ENCODE data around the gene LLPH. TPM values are rescaled to one million over a fixed set of nuclear protein-coding genes. Genes with fewer than 3 reads are reported as not detected.
"Not testable (repeated sequence)": the region's sequence is repeated elsewhere in the genome, so short reads cannot be mapped to it uniquely, and the experiment has no call there.

The LLPH gene
- 43.1 and 47.3 TPM in 2 replicates for total RNA-seq (2014; rRNA removed; shearing (Covaris generic))
- polyA plus RNA-seq (2015; cell fraction: cytosol; rRNA removed) = 29.7 and 30.2 TPM in 2 replicates
- polyA plus RNA-seq (2015; cell fraction: nucleus; rRNA removed) = 5.7 and 6.9 TPM in 2 replicates

DNA sequence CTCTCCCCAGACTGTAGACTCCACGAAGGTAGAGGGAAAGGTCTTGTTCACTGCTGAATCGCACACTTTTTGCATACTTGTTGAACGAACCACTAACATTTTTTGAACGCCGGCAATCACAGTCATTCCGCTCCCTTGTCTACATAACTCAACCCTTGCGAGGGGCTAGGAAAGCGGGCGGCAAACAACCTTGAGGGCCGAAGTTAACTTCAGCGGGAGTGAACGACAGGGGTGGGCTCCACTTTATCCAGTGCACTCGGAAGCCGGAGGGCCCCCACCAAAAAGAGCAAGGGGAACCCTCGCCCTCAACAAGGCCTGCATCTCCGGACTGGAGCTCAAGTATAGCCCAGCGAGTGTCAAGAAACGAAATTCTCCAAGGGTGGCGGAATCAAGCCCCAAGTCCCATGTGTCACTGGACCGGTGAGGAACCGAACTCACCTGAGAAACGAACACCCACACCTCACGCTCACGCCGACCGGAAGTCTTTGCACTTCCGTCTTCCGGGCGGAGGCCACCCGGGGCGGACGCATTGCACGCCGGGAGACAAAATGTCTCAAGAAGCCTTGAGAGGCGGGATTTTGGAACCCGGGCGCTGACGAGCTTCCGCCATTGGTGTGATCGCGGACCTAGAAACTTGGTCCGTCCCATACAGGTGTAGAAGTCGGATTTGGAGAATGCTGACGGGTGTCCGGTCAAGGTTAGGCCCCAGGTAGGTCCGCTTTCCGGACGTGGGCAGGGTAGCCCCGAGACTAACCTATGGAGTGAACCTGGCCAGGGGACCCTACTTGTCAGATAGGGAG lies at the start of gene LLPH:
TSS of gene LLPH (minus strand) at position 484 of the 800 bp plus-strand sequence. CDS start 1,644 bp downstream, outside the sequence.
- in situ Hi-C loops (cut with HindIII; ENCODE audit: low pct_unique_long_range_greater_than_20kb, low sequenced_read_pairs) = no loop called here
- DNase-seq (ENCODE audit: low read depth, low spot score) = peak; percentile 91

DNA sequence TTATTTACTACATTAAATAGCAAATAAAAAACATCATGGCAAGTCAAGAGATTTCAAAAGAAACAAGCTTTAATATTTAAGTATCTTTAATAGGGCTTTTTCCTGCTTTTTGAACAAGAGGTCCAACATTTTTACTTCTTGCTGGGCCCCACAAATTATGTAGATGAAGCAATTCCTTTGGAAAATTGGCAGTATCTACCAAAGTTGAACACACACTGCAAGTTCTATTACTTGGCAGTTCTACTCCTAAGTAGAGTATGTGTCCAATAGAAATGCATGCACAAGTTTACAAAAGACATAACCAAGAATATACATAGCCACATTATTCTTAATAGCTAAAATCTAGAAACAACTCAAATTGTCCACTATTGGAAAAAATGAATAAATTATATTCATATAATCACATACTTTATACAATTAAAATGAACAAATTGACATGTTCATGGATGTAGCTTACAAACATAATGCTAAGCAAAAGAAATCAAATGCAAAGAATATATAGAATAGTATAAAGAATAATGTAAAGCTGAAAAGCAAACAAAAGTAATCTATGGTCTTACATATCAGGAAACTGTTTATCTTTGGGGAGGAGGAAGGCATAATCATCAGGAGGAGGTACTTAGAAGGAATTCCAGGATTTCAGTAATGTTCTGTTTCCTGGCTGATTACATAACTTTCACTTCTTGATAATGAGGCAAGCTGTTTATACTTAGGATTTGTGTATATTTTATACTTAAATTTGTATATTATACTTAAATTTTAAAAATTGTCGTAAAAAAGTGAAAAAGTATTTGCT lies 45.8 kb upstream of the LLPH start:
- no peak for DNase-seq (ENCODE audit: low read depth, low spot score)
- in situ Hi-C loops (cut with HindIII; ENCODE audit: low pct_unique_long_range_greater_than_20kb, low sequenced_read_pairs) = no loop called here

DNA sequence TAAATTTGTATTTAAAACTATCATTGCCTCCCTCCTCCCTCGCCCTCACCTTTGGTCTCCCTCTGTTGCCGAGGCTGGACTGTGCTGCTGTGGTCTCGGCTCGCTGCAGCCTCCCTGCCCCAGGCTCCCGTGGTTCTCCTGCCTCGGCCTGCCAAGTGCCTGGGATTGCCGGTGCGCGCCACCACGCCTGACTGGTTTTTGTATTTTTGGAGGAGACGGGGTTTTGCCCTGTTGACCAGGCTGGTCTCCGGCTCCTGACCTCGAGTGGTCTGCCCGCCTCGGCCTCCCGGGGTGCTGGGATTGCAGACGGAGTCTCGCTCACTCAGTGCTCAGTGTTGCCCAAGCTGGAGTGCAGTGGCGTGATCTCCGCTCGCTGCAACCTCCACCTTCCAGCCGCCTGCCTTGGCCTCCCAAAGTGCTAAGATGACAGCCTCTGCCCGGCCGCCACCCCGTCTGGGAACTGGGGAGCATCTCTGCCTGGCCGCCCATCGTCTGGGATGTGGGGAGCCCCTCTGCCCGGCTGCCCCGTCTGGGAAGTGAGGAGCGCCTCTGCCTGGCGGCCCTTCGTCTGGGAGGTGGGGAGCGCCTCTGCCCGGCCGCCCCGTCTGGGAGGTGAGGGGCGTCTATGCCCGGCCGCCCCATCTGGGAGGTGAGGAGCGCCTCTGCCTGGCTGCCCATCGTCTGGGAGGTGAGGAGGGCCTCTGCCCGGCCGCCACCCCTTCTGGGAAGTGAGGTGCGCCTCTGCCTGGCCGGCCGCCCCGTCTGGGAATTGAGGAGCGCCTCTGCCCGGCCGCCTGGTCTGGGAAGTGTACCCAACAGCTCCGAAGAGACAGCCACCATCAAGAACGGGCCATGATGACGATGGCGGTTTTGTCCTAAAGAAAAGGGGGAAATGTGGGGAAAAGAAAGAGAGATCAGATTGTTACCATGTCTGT lies 44.1 kb upstream of the LLPH start:
- DNase-seq (ENCODE audit: low read depth, low spot score); in situ Hi-C loops (cut with HindIII; ENCODE audit: low pct_unique_long_range_greater_than_20kb, low sequenced_read_pairs): not testable (repeated sequence)

DNA sequence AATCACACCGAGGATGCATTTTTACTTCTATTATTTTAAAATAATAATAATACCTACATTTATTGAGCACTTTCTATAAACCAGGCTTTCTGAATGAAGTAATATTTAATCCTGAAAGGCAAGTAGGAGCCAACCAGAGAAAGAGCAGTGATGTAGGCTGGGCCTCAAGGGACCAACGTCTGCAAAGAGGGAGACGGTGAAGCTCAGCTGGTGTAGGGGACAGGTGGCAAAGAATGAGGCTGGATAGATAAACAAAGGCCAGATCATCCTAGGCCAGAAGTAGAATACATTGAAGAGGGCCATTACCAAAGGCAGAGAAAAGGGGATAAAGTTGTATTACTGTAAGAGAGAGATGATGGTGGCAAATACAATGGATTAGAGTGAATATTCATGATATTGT lies 40.1 kb upstream of the LLPH start:
- no peak for DNase-seq (ENCODE audit: low read depth, low spot score)
- in situ Hi-C loops (cut with HindIII; ENCODE audit: low pct_unique_long_range_greater_than_20kb, low sequenced_read_pairs) = no loop called here

DNA sequence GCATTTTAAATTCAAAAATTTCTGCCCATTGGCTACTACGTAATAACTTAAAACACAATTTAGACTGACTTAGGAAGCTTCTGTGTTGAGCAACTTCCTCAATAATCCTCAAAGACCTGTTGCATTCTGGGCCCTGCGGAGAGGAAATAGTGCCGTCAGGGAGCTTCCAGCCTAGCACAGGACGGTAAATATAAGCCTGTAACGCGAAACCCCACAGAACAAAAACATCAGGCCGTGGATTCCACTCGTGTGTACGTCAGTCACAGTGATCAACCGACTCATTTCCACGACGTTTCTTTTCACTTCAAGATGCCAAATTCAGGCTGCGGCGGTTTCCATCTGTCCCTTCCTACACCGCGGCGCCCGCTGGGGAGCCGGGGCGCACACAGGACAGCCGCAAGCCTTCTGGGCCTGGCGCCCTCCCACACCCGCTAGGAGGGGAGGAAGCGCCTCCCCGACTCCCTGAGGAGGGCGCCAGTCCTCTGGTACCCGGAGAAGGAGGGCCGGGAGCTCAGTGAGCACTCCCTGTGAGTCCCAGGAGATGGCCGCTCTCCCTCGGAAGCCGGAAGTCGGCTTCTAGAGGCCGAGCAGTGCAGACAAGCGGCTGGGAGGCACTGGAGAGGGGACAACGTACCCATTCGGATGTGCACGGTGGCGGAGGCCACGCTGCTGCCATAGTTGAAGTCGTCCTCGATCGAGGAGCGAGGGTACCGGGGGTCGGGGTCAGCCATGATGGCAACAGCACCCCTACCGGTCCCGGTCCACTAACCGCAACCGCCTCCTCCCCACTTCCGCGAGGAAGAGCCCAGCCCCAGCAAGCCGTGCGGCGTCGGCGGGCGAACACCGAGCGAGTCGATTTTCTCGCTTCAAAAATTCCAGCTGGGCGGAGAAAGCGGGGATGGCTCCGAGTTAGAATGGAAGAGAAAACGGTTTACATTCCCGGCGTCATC lies 38.9 kb upstream of the LLPH start, which contains the start of gene TMBIM4:
TSS of gene TMBIM4 (minus strand) at position 776 of the 950 bp plus-strand sequence. CDS start at position 731, 45 bp downstream.
- in situ Hi-C loops (cut with HindIII; ENCODE audit: low pct_unique_long_range_greater_than_20kb, low sequenced_read_pairs) = no loop called here
- DNase-seq (ENCODE audit: low read depth, low spot score) = peak; percentile 94

DNA sequence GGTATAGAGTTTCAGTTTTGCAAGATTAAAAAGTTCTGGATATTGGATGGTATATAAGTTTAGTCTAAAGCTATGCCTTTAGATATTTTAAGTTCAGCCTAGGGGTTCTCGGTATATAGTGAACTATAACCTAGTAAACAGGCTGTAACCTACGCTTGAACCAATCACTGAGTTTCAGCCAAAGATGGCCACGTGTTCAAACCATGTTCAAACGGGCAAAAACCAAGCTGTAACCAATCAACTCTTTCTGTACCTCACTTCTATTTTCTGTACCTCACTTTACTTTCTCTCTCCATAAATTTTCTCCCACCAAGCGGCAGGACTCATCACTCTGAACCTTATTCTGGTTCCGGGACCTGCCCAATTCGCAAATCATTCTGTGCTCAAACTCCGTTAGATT lies 37.9 kb upstream of the LLPH start:
- DNase-seq (ENCODE audit: low read depth, low spot score) = peak; percentile 37
- in situ Hi-C loops (cut with HindIII; ENCODE audit: low pct_unique_long_range_greater_than_20kb, low sequenced_read_pairs) = no loop called here

DNA sequence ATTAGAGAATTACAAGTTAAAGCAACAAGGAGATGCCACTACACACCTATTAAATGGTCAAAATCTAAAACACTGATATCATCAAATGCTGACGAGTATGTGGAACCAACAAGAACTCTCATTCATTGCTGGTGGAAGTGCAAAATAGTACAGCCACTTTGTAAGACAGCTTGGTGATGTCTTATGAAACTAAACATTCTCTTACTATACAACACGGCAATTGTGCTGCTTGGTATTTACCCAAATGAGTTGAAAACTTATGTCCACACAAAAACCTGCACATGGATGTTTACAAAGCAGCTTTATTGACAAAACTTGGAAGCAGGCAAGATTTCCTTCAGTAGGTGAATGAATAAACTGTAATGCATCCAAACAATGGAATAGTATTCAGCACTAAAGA lies 36.0 kb upstream of the LLPH start:
- in situ Hi-C loops (cut with HindIII; ENCODE audit: low pct_unique_long_range_greater_than_20kb, low sequenced_read_pairs) = no loop called here
- peak; percentile 95 for DNase-seq (ENCODE audit: low read depth, low spot score)

DNA sequence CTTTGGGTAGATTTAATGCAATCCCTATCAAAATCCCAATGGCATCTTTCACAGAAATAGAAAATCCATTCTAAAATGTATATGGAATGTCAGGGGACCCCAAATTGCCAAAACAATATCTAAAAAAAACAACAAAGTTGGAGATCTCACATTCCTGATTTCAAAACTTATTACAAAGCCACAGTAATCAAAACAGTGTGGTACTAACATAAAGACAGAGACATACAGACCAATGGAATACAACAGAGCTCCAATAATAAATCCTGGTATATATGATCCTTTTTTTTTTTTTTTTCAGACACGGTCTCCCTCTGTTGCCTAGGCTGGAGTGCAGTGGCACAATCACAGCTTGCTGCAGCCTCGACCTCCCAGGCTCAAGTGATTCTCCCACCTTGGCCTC lies 34.6 kb upstream of the LLPH start:
- in situ Hi-C loops (cut with HindIII; ENCODE audit: low pct_unique_long_range_greater_than_20kb, low sequenced_read_pairs) = no loop called here
- no peak for DNase-seq (ENCODE audit: low read depth, low spot score)

DNA sequence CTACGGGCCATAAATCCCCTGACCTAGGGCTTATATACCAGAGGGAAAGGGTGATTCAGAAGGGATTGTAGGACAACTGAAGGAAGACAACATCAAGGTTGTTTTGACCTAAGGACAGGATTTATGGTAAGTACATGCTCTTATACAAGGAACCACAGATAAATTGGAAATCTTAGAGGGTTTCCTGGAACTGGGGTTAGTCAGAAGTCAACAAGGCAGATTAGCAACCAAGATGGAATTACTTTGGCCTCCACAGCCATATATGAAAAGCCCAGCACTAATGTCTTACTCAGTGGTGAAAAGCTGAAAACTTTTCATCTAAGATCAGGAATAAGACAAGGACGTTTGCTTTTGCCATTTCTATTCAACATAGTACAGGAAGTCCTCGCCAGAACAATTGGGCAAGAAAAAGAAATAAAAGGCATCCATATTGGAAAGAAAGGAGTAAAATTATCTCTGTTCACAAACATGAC lies 33.8 kb upstream of the LLPH start:
- DNase-seq (ENCODE audit: low read depth, low spot score) = no peak
- in situ Hi-C loops (cut with HindIII; ENCODE audit: low pct_unique_long_range_greater_than_20kb, low sequenced_read_pairs) = no loop called here

DNA sequence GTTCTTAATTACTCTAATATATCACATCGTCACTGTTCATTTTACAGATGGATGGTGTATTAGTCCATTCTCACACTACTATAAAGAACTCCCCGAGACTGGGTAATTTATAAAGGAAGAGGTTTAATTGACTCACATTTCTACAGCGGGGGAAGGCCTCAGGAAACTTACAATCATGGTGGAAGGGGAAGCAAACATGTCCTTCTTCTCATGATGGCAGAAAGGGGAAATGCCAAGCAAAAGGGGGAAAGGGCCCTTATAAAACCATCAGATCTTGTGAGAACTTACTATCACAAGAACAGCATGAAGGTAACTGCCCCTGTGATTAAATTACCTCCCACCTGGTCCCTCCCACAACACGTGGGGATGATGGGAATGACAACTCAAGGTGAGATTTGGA lies 32.7 kb upstream of the LLPH start:
- no peak for DNase-seq (ENCODE audit: low read depth, low spot score)
- in situ Hi-C loops (cut with HindIII; ENCODE audit: low pct_unique_long_range_greater_than_20kb, low sequenced_read_pairs) = no loop called here

DNA sequence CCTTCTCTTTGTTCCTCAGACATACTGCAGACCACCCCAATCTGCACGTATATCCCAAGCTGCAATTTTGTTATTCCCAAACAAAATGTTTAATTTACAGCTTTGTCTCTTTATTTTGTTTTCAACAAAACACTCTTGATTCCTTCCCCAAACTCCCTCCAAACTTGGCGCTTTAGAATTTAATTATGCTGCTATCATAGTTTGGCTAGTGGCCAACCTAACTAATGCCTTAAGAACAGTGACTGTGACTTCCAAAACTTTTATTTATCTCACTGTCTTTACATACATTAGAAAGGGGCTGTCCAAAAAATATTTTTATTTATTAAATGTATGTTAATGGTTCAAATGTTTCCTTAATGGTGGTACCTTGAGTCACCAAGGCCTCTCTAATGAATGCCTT lies 32.2 kb upstream of the LLPH start:
- in situ Hi-C loops (cut with HindIII; ENCODE audit: low pct_unique_long_range_greater_than_20kb, low sequenced_read_pairs) = no loop called here

DNA sequence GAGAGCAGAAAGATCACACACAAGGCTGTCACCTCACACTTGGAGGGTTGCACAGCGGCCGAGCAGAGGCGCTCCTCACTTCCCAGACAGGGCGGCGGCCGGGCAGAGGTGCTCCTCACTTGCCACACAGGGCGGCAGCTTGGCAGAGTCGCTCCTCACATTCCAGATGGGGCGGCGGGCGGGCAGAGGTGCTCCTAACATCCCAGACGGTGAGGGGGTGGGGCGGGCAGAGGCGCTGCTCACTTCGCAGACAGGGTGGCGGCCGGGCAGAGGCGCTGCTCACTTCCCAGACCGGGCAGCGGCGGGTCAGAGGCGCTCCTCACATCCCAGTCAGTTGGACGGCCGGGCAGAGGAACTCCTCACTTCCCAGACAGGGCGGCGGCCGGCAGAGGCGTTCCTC lies 30.2 kb upstream of the LLPH start:
- no peak for DNase-seq (ENCODE audit: low read depth, low spot score)
- in situ Hi-C loops (cut with HindIII; ENCODE audit: low pct_unique_long_range_greater_than_20kb, low sequenced_read_pairs) = no loop called here

More for the DNA sequence above, 32.2 kb upstream of the LLPH start:
- DNase-seq (ENCODE audit: low read depth, low spot score) = no peak

DNA sequence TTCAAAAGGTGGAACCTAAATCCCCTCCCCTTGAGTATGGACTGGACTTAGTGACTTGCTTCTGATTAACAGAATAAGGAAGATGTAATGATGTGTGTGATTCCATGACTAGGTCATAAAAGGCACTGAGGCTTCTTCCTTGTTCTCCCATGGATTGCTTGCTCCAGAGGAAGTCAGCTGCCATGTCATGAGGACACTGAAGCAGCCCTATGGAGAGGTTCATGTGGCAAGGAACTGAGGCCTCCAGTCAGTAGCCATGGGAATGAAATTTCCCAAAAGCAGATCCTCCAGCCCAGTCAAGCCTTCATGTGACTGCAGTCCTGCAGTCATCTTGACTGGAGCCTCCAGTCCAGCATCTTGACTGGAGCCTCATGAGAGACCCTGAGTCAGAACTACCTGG lies 28.6 kb upstream of the LLPH start:
- in situ Hi-C loops (cut with HindIII; ENCODE audit: low pct_unique_long_range_greater_than_20kb, low sequenced_read_pairs) = no loop called here
- peak; percentile 75 for DNase-seq (ENCODE audit: low read depth, low spot score)

DNA sequence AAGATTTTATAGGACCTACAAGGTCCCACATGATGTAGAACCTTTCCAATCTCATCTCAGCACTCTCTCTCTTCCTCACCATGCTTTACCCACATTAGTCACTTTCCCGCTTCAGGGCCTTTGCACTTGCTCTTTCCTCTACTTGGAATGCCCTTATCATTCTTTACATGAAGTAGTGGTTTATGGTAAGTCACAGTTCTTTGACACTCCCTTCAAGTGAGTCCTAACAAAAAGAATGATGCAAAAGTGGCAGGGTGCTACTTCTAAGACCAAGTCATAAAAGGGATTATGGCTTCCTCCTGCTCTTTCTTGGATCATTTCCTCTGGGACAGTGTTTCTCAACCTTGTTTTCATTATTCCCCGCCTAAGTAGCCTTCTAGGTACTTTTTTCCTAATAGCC lies 26.1 kb upstream of the LLPH start:
- DNase-seq (ENCODE audit: low read depth, low spot score) = no peak
- in situ Hi-C loops (cut with HindIII; ENCODE audit: low pct_unique_long_range_greater_than_20kb, low sequenced_read_pairs) = no loop called here

DNA sequence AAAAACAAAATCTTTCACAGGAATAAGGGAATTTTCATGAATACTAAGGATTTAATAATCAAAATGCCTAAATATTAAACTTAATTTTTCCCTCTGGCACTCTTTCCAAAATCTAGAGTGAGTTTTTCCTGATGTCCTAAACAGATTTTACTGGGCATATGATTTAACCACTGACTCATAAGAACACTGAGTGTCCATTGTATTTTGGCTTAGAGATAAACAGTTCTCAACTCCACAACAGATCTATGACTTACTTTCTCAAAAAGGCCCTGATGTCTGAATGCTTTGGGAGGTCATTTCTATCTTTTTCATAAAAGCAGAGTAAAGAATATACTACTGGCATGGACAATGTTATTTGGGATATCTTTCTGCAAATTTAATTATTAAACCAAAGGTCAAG lies 24.2 kb upstream of the LLPH start:
- DNase-seq (ENCODE audit: low read depth, low spot score) = peak; percentile 74
- in situ Hi-C loops (cut with HindIII; ENCODE audit: low pct_unique_long_range_greater_than_20kb, low sequenced_read_pairs) = no loop called here

DNA sequence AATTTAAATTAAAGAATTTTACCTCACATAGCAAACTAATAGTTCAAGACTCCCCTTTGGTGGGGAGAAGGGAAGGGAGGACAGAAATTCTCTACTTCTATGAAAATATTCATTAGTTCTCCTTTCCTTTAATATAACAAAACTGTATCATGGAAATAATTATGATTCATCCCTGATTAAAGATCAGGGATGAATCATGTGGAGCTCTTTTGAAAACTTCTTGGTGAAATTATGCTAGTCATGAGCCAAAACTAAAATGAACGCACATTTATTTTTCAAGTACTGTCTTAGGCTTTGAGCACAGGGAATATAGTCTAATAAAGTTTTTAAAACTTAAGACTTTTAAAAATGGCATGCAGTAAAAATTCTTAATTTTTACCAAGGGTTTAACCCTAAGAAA lies 22.2 kb upstream of the LLPH start:
- in situ Hi-C loops (cut with HindIII; ENCODE audit: low pct_unique_long_range_greater_than_20kb, low sequenced_read_pairs) = no loop called here
- no peak for DNase-seq (ENCODE audit: low read depth, low spot score)

All from SK-MEL-5 (cell line).